ENCODE measurements around the gene ZNF607. TPM values are rescaled to one million over a fixed set of nuclear protein-coding genes. Genes with fewer than 3 reads are reported as not detected.

Gene ZNF607
- total and polyA plus RNA-seq, 4 donors: 1.4 to 13.7 (median 3.4) TPM

- H3K9me3 ChIP-seq (ENCODE audit: control insufficient read depth in 4 of 4, insufficient read depth in 3 of 4, low read length in 3 of 4): peaks cover 0 to 19% (median 0%) of the 10 kb centered on the region in 4 donors
- no peak for TF ChIP-seq CTCF (IDR thresholded peaks at IDR 0.05; ENCODE audit: control extremely low read depth, extremely low read depth)
- no peak overlapping the region for H3K4me3 ChIP-seq
- no peak for DNase-seq
- H3K27me3 ChIP-seq (ENCODE audit: control insufficient read depth in 3 of 3, insufficient read depth in 3 of 3, low read length in 2 of 3): no peaks in the 10 kb centered on the region
- no peak overlapping the region for H3K27ac ChIP-seq (ENCODE audit: low read depth in 1 of 2, low read length in 1 of 2)
- peaks cover 6 to 23% (median 10%) of the 10 kb centered on the region in 4 donors for H3K36me3 ChIP-seq (ENCODE audit: control insufficient read depth in 4 of 4, insufficient read depth in 4 of 4, low read length in 4 of 4)
- 95 to 97% methylated on average over 7 of the region's 7 CpGs for WGBS, 2 donors
- no peaks in the 10 kb centered on the region for H3K4me1 ChIP-seq (ENCODE audit: control insufficient read depth in 5 of 5, insufficient read depth in 5 of 5, low read length in 5 of 5)
- H3K9ac ChIP-seq (ENCODE audit: insufficient read depth in 1 of 2, low read length in 2 of 2): no peak overlapping the region
- no peak for ATAC-seq (ENCODE audit: insufficient read depth, low FRiP score)
Measured at GRCh38 chr19:37706052-37706605, 13.4 kb downstream of the ZNF607 start.

GRCh38 chr19:37699057-37699456 is 20.5 kb downstream of the ZNF607 start:
- TF ChIP-seq CTCF (IDR thresholded peaks at IDR 0.05; ENCODE audit: control extremely low read depth, extremely low read depth): no peak
- H3K4me1 ChIP-seq (ENCODE audit: control insufficient read depth in 5 of 5, insufficient read depth in 5 of 5, low read length in 5 of 5): no peaks in the 10 kb centered on the region
- no peaks in the 10 kb centered on the region for H3K27me3 ChIP-seq (ENCODE audit: control insufficient read depth in 3 of 3, insufficient read depth in 3 of 3, low read length in 2 of 3)
- DNase-seq: no peak
- H3K36me3 ChIP-seq (ENCODE audit: control insufficient read depth in 4 of 4, insufficient read depth in 4 of 4, low read length in 4 of 4): peaks cover 4 to 31% (median 16%) of the 10 kb centered on the region in 4 donors
- H3K9ac ChIP-seq (ENCODE audit: insufficient read depth in 1 of 2, low read length in 2 of 2): no peak overlapping the region
- H3K4me3 ChIP-seq: no peak overlapping the region
- WGBS, 2 donors: 89 to 90% methylated on average over 5 of the region's 5 CpGs
- ATAC-seq (ENCODE audit: insufficient read depth, low FRiP score): no peak
- peaks cover 0 to 19% (median 1%) of the 10 kb centered on the region in 4 donors for H3K9me3 ChIP-seq (ENCODE audit: control insufficient read depth in 4 of 4, insufficient read depth in 3 of 4, low read length in 3 of 4)
- H3K27ac ChIP-seq (ENCODE audit: low read depth in 1 of 2, low read length in 1 of 2): no peak overlapping the region

GRCh38 chr19:37698216-37698615 is 21.3 kb downstream of the ZNF607 start:
- H3K27me3 ChIP-seq (ENCODE audit: control insufficient read depth in 3 of 3, insufficient read depth in 3 of 3, low read length in 2 of 3): no peaks in the 10 kb centered on the region
- no peak overlapping the region for H3K27ac ChIP-seq (ENCODE audit: low read depth in 1 of 2, low read length in 1 of 2)
- H3K4me3 ChIP-seq: no peak overlapping the region
- ATAC-seq (ENCODE audit: insufficient read depth, low FRiP score) (no peak), DNase-seq (no peak)
- H3K9ac ChIP-seq (ENCODE audit: insufficient read depth in 1 of 2, low read length in 2 of 2): no peak overlapping the region
- no peak for TF ChIP-seq CTCF (IDR thresholded peaks at IDR 0.05; ENCODE audit: control extremely low read depth, extremely low read depth)
- peaks cover 0 to 19% (median 1%) of the 10 kb centered on the region in 4 donors for H3K9me3 ChIP-seq (ENCODE audit: control insufficient read depth in 4 of 4, insufficient read depth in 3 of 4, low read length in 3 of 4)
- H3K36me3 ChIP-seq (ENCODE audit: control insufficient read depth in 4 of 4, insufficient read depth in 4 of 4, low read length in 4 of 4): peaks cover 4 to 28% (median 16%) of the 10 kb centered on the region in 4 donors
- 95 to 98% methylated on average over 6 of the region's 6 CpGs for WGBS, 2 donors
- H3K4me1 ChIP-seq (ENCODE audit: control insufficient read depth in 5 of 5, insufficient read depth in 5 of 5, low read length in 5 of 5): peaks cover 0 to under 1% (median 0%) of the 10 kb centered on the region in 5 donors

All from lung (tissue), 12 donors.